ENCODE measurements around the gene TRIM51G.
"Not testable (repeated sequence)": the region's sequence is repeated elsewhere in the genome, so short reads cannot be mapped to it uniquely, and the experiment has no call there.

Gene TRIM51G, protein sequence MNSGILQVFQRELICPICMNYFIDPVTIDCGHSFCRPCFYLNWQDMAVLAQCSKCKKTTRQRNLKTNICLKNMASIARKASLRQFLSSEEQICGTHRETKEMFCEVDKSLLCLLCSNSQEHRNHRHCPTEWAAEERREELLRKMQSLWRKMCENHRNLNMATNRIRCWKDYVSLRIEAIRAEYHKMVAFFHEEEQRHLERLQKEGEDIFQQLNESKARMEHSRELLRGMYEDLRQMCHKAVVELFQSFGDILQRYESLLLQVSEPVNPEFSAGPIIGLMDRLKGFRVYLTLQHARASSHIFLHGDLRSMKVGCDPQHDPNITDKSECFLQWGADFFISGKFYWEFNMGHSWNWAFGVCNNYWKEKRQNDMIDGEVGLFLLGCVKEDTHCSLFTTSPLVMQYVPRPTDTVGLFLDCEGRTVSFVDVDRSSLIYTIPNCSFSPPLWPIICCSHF

GRCh38 chr11:48983785-48984184 lies at the start of gene TRIM51G:
TRIM51G (minus strand) TSS chr11:48983885; CDS start chr11:48981695, 2,190 bp downstream.
- not testable (repeated sequence) for DNase-seq

DNA sequence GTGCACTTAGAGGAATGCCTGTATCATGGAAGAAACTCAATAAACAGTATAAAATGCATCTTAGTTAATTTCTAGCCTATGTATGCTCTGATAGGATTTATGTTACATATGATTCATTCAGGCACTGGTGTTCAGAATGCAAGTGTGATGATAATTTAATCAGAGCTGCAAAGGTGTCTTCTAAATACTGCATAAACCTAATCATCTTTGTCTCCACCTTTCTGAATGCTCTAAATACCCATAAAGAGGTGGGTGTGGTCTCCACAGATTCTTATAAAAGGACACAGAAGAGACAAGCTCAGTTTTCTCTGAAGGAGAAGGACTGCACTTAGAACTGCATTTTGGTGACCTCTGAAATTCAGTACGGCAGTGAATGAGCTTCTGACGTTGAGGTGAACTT lies 44.8 kb upstream of the TRIM51G start, which contains the start of gene TRIM49B:
Gene TRIM49B, plus strand, starts transcription at position 301 of the 400 bp plus-strand sequence. CDS start 2,777 bp downstream, outside the sequence.
- not testable (repeated sequence) for DNase-seq

DNA sequence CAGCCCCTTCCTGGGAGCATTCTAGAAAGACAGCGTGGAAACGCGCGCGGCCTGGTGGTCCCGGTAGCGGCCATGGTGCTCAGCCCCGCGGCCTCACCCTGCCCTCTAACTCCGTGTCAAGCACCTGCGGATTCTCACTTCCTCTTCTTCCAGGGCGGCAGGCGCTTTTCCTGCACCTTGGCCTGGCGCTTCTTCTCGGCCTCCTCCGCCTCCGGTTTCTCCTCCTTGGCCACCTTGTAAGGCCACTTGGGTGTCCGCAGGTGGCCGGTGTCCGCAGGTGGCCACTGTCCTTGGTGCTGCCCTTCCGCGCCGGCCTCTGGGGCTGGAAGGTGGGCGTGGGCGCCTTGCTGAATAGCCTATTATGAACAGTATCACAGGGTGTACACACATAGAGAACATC lies 15.1 kb downstream of the TRIM51G start:
- DNase-seq, result not testable (repeated sequence)

DNA sequence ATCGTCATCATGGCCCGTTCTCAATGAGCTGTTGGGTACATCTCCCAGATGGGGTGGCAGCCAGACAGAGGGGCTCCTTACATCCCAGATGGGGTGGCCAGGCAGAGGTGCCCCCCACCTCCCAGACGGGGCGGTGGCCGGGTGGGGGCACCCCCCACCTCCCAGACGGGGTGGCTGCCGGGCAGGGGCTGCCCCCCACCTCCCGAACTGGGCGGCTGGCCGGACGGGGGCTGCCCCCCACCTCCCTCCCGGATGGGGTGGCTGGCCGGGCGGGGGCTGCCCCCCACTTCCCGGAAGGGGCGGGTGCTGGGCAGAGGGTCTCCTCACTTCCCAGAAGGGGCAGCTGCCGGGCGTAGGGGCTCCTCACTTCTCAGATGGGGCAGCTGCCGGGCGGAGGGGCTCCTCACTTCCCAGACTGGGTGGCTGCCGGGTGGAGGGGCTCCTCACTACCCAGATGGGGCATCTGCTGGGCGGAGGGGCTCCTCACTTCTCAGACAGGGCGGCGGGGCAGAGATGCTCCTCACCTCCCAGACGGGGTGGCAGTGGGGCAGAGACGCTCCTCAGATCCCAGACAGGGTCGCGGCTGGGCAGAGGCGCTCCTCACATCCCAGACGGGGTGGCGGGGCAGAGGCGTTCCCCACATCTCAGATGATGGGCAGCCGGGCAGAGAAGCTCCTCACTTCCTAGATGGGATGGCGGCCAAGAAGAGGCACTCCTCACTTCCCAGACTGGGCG lies 28.2 kb downstream of the TRIM51G start:
- not testable (repeated sequence) for DNase-seq

DNA sequence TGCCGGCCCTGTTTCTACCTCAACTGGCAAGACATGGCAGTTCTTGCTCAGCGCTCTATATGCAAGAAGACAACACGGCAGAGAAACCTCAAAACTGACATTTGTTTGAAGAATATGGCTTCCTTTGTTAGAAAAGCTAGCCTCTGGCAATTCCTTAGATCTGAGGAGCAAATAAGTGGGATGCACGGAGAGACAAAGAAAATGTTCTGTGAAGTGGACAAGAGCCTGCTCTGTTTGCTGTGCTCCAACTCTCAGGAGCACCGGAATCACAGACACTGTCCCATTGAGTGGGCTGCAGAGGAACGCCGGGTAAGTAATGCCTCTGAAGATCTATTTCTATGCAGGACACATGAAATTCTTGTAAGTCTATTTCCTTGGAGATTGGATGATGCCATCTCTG lies 37.9 kb downstream of the TRIM51G start:
- DNase-seq, result not testable (repeated sequence)
